ENCODE results near the gene KIF13A. TPM values are rescaled to one million over a fixed set of nuclear protein-coding genes. Genes with fewer than 3 reads are reported as not detected.
"Not testable (repeated sequence)": the region's sequence is repeated elsewhere in the genome, so short reads cannot be mapped to it uniquely, and the experiment has no call there.

KIF13A gene
- total and polyA plus RNA-seq, 2 donors from 2014 or later = 12.6 to 35.9 TPM

- FAIRE-seq (no peak), DNase-seq (no peak)
- TF ChIP-seq CTCF (IDR thresholded peaks at IDR 0.05; ENCODE audit: borderline replicate concordance, extremely low read depth, insufficient read depth) = no peak
- Histone ChIP-seq H3K4me1 (ENCODE audit: control insufficient read depth in 2 of 3, insufficient read depth in 2 of 3, low read depth in 1 of 3, low read length in 3 of 3) (no peaks in the 10 kb centered on the region), H3K4me3 (ENCODE audit: low read length in 3 of 3) (no peak overlapping the region), H3K9me3 (ENCODE audit: control insufficient read depth in 2 of 3, insufficient read depth in 1 of 3, low read length in 3 of 3) (no peaks in the 10 kb centered on the region), H3K27ac (ENCODE audit: low read depth in 2 of 2, low read length in 2 of 2) (no peak overlapping the region), H3K9ac (ENCODE audit: low read length in 3 of 3) (no peak overlapping the region), H3K36me3 (ENCODE audit: control insufficient read depth in 2 of 3, insufficient read depth in 3 of 3, low read length in 3 of 3) (no peaks in the 10 kb centered on the region), H3K27me3 (ENCODE audit: control insufficient read depth, insufficient read depth, low read length) (no peaks in the 10 kb centered on the region)
- intact Hi-C loops (cut with DNase I) = no loop called here
These were observed 23.9 kb upstream of the KIF13A start for GRCh38 chr6:18011287-18011686.

- H3K9ac ChIP-seq (ENCODE audit: low read length in 3 of 3); DNase-seq; intact Hi-C loops (cut with DNase I); H3K36me3 ChIP-seq (ENCODE audit: control insufficient read depth in 2 of 3, insufficient read depth in 3 of 3, low read length in 3 of 3); H3K4me3 ChIP-seq (ENCODE audit: low read length in 3 of 3); FAIRE-seq; H3K27me3 ChIP-seq (ENCODE audit: control insufficient read depth, insufficient read depth, low read length); H3K9me3 ChIP-seq (ENCODE audit: control insufficient read depth in 2 of 3, insufficient read depth in 1 of 3, low read length in 3 of 3); H3K4me1 ChIP-seq (ENCODE audit: control insufficient read depth in 2 of 3, insufficient read depth in 2 of 3, low read depth in 1 of 3, low read length in 3 of 3); H3K27ac ChIP-seq (ENCODE audit: low read depth in 2 of 2, low read length in 2 of 2): not testable (repeated sequence)
These were observed 23.1 kb upstream of the KIF13A start for GRCh38 chr6:18010540-18010939.

DNA sequence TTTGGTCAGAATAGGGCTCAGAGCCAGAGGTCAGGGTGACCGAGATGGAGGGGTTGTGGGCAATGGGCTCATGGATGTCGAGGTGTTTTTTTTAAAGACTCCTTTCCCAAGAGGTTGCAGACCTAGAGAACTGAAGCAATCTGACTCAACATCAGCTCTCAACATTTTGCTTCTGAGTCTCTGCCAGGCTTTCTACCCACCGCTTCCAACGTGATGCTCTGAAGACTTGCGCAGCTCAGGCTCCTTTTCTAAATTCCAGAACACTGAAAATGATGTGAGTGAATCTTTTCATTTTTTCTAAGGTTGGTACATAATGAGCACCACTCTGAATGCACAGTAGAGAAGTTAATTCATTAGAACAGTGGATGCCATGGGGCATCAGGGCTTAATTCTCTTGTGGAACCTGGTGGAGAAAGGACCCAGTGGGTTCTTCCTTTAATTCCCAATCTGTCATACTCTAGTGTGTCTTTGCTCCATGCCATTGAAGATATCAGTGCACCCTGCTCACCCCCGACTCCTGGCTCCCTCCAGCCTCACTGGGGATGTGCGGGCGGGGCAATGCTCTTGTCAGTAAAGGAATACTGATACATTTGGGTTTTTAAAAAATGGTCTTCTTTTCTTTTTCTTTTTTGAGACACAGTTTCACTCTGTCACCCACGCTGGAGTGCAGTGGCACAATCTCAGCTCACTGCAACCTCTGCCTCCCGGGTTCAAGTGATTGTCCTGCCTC, 17.0 kb upstream of the KIF13A start:
- FAIRE-seq = no peak
- H3K9me3 ChIP-seq (ENCODE audit: control insufficient read depth in 2 of 3, insufficient read depth in 1 of 3, low read length in 3 of 3) = no peaks in the 10 kb centered on the region
- no peak for TF ChIP-seq CTCF (IDR thresholded peaks at IDR 0.05; ENCODE audit: borderline replicate concordance, extremely low read depth, insufficient read depth)
- H3K4me3 ChIP-seq (ENCODE audit: low read length in 3 of 3) = no peak overlapping the region
- no peak overlapping the region for H3K9ac ChIP-seq (ENCODE audit: low read length in 3 of 3)
- H3K4me1 ChIP-seq (ENCODE audit: control insufficient read depth in 2 of 3, insufficient read depth in 2 of 3, low read depth in 1 of 3, low read length in 3 of 3) = no peaks in the 10 kb centered on the region
- no peaks in the 10 kb centered on the region for H3K36me3 ChIP-seq (ENCODE audit: control insufficient read depth in 2 of 3, insufficient read depth in 3 of 3, low read length in 3 of 3)
- intact Hi-C loops (cut with DNase I) = no loop called here
- H3K27me3 ChIP-seq (ENCODE audit: control insufficient read depth, insufficient read depth, low read length) = no peaks in the 10 kb centered on the region
- DNase-seq = no peak
- H3K27ac ChIP-seq (ENCODE audit: low read depth in 2 of 2, low read length in 2 of 2) = no peak overlapping the region

DNA sequence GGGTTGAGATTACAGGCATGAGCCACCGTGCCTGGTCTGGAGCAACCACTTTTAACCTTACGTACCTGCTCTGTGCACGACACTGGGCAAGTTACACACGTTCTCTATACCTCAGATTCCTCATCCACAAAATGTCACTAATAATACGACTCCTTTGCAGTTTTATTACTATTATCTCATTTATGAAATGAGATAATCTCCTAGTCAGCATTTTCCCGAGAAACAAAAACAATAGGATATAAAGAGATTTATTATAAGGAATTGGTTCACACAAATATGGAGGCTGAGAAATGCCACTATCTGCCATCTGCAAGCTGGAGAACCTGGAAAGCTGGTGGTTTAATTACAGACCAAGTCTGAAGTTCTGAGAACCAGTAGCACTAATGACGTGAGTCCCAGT, 12.0 kb upstream of the KIF13A start:
- H3K36me3 ChIP-seq (ENCODE audit: control insufficient read depth in 2 of 3, insufficient read depth in 3 of 3, low read length in 3 of 3) = no peaks in the 10 kb centered on the region
- FAIRE-seq = no peak
- no peaks in the 10 kb centered on the region for H3K4me1 ChIP-seq (ENCODE audit: control insufficient read depth in 2 of 3, insufficient read depth in 2 of 3, low read depth in 1 of 3, low read length in 3 of 3)
- TF ChIP-seq CTCF (IDR thresholded peaks at IDR 0.05; ENCODE audit: borderline replicate concordance, extremely low read depth, insufficient read depth) = no peak
- no peak overlapping the region for H3K27ac ChIP-seq (ENCODE audit: low read depth in 2 of 2, low read length in 2 of 2)
- H3K9me3 ChIP-seq (ENCODE audit: control insufficient read depth in 2 of 3, insufficient read depth in 1 of 3, low read length in 3 of 3) = no peaks in the 10 kb centered on the region
- no peak overlapping the region for H3K4me3 ChIP-seq (ENCODE audit: low read length in 3 of 3)
- no peak for DNase-seq
- intact Hi-C loops (cut with DNase I) = no loop called here
- H3K9ac ChIP-seq (ENCODE audit: low read length in 3 of 3) = no peak overlapping the region
- H3K27me3 ChIP-seq (ENCODE audit: control insufficient read depth, insufficient read depth, low read length) = no peaks in the 10 kb centered on the region

Data from kidney (tissue), 14 donors.